GM12875 (cell line): Measurements from ENCODE around the gene TMEM243.

Source experiments
- H3K4me3 ChIP-seq: one replicate; pipeline ENCODE4 v1.5.1; 2011; ENCODE audit warnings: low read depth, low read length, control low read depth
- TF ChIP-seq, protein P1 (sequence below): IDR thresholded peaks from 2 replicates; pipeline ENCODE4 v1.5.1; 2011; ENCODE audit warnings: low read depth, mild to moderate bottlenecking, control low read depth, inconsistent platforms, low read length, moderate library complexity, borderline replicate concordance; ENCODE audit not compliant: insufficient read depth

TMEM243 gene

DNA sequence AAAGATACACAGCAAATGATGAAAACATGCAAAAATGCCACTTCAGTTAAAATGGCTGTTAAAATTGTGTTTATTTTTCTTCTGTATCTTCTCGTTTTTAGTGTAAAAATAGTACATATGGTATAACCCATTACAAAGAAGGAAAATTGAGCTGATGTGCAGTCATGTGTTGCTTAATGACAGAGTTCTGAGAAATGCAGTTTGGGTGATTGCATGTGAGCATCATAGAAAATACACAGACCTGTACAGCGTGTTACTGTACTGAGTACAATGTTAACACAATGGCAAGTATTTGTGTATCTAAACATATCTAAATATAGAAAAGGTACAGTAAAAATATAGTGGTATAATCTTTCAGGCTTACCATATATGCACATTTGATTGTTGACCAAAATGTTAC is 60.0 kb downstream of the TMEM243 start:
- TF ChIP-seq, protein P1, sequence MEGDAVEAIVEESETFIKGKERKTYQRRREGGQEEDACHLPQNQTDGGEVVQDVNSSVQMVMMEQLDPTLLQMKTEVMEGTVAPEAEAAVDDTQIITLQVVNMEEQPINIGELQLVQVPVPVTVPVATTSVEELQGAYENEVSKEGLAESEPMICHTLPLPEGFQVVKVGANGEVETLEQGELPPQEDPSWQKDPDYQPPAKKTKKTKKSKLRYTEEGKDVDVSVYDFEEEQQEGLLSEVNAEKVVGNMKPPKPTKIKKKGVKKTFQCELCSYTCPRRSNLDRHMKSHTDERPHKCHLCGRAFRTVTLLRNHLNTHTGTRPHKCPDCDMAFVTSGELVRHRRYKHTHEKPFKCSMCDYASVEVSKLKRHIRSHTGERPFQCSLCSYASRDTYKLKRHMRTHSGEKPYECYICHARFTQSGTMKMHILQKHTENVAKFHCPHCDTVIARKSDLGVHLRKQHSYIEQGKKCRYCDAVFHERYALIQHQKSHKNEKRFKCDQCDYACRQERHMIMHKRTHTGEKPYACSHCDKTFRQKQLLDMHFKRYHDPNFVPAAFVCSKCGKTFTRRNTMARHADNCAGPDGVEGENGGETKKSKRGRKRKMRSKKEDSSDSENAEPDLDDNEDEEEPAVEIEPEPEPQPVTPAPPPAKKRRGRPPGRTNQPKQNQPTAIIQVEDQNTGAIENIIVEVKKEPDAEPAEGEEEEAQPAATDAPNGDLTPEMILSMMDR, result no peak
- H3K4me3 ChIP-seq, result no peak overlapping the region

DNA sequence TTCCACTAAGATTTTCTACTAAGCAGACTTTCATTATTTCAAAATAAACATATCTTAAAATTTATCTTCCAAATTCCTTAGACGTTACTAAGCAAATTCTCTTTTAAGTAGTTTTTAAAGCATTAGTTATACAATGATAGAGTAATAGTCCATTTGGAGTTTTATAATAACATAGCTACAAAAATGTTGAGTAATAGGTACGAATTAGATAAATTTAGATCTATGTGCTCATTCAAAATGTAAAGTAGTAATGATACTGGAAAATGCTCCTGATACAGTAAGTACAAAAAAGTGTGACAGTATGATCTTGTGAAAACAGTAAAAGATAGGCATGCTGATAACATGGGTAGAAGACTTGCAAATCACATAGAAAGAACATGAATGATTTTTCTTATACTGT is 62.8 kb downstream of the TMEM243 start:
- no peak overlapping the region for H3K4me3 ChIP-seq
- TF ChIP-seq, protein P1, result no peak

DNA sequence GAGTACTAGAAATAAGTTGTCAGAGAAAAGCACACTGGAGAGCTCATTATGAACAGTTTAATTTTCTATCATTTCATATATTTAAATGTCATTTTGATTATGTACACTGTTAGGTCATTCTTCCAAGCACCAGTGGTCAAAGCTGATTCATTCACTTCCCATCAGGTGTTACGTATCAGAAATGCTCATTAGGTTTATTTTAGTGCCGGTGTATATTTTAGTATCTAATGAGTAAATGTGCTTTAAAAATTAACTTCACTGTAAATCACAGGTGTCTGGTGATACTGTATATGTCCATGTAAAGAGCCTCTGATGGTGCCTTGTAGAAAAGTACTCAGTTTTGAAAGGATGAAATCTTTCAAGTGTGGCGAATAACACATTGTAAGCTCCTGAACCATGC is 63.7 kb downstream of the TMEM243 start:
- TF ChIP-seq, protein P1, result no peak
- H3K4me3 ChIP-seq, result no peak overlapping the region

DNA sequence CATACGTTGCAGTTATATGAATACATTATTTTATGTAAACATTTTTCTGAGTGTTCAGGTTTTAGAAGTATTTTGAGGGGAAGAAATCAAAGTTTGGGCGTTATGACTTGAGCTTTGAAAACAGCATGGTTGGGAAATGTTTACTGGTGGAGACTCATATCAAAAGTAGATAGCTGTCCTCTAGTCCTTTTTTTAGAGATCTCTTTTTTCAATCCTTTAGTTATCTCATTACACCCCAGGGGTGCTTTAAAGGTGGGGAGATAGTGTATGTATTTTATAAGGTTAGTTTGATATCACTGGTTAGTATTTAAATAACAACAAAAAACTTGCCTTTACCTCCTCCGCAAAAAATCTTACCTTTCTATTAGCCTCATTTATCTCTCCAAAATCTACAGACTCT is 65.0 kb downstream of the TMEM243 start:
- H3K4me3 ChIP-seq, result peak overlapping the region; percentile 95
- TF ChIP-seq, protein P1, result no peak

DNA sequence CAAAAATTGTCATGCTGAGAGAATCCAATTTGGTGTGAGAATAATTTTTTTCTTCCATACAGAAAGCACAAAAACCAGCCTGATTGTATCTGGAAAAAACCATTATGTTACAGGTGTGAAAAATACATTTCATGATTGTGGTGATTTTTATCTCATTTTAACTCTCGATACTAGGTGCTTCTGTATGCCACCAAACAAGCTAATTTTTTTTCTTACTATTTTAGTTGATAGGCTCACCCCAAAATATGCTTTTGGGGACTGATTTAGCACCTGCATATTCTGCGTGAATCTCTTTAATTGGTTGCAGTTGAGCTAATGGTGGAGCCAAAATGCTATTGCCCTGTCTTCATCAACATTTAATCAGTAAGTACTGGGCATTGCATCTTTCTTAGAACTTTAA is 65.4 kb downstream of the TMEM243 start:
- H3K4me3 ChIP-seq, result peak overlapping the region; percentile 95
- TF ChIP-seq, protein P1, result no peak

DNA sequence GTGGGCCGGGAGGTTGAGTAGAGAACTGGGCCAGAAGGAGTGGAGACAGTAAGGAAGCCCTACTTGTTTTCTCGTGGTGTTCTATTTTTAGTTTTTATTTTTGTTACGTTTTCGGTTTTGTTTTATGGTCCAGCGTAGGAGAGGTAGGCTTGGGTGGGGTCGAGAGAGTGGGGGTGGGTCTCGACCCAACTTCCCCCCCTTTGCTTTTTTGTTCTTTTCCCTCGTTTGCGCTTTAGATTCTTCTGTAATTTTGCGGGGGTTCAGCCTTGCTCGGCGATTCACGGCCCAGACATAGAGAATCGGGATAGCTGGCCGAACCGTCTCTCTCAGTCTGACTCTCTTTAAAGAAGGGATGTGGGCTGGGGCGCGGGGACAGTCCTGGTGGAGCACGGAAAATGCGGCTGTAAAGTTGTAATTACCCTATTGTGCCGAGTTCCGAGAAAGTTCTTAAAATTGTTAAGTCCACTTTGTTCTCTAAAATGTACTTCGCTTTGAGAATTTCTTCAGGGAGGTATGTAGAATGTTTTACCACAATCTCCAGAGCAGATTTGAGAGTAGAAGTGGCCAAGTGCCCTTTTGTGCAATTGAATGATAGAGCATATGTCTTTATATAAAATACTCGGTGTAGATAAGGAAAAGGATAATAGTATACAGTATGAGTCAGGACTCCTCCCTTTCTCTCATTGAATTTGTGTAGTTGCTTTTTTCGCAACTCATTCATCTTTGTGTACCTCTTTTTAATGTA is 66.5 kb downstream of the TMEM243 start:
- peak overlapping the region; percentile 95 for H3K4me3 ChIP-seq
- TF ChIP-seq, protein P1, result no peak

DNA sequence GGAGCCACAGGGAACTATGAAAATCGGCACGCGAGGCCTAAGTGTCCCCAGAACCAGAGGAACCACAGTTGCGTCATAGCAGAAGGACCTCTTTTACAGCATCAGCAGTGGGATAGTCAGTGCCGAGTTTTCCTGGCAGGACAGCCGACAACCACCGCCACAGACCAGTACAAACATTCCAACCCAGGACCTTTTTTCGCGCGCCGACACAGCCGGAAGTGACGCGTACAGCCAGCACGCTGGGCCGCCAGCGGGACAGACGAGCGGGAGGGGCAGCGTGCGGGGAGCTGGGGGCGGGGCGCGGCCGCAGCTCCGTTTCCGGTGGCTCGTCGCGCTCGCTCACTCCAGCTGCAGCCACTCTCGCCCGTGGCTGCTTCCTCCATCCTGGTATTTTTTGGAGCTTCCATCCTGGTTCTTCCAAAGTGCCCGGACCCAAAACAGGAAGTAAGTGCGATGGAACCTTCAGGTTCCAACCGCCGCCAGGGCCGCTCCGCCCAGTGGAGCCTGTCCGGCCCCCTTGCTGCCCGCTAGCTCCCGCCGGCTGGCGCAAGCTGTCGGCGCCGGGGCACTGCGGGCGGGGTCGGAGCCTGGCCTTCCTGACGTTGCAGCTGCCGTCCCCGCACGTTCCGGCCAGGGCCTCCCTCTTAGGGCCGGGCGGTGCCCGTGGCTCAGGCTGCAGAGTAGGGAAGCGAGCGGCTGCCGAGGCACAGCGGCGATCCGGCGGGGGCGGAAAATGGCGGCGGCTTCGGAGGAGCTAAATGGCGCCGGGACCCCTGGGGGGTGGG is 67.2 kb downstream of the TMEM243 start, which contains the start of gene DMTF1:
Gene DMTF1, plus strand, starts transcription at position 342 of the 785 bp plus-strand sequence. CDS start 12,489 bp downstream, outside the sequence.
- TF ChIP-seq, protein P1, result no peak
- peak within 1 kb of the TSS; percentile 95 for H3K4me3 ChIP-seq
